Measurements from ENCODE around the gene ITPA. TPM values are rescaled to one million over a fixed set of nuclear protein-coding genes. Genes with fewer than 3 reads are reported as not detected.

Gene ITPA
- total RNA-seq, 2 donors from 2014 or later = 31.4 to 36.3 TPM

DNA sequence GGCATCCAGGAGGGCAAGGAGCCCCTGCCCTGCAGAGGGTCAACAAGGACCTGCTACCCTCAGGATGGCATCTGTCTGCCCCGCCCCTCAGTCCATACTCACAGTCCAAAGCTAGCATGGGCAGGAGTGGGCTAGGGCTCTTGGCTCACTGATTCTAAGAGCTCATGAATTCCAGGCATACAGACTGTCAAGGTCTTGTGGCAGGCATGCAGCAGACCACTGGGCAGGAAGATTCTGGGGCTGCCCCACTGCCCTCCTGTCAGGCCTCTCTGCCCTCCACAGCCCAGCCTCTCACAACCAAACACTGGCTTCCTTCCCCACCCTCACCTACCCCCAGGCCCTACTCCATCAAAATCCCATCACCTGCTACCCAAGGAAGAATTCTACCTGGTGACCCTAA lies 35.3 kb downstream of the ITPA start:
- Histone ChIP-seq H3K27me3 (no peaks in the 10 kb centered on the region), H3K36me3 (replicated peaks in 1 of 2; ENCODE audit: insufficient read depth in 1 of 2, low read depth in 2 of 2) (no peaks in the 10 kb centered on the region), H3K27ac (no peak overlapping the region), H3K9me3 (no peaks in the 10 kb centered on the region), H3K4me3 (no peak overlapping the region), H3K4me1 (peaks cover 17% of the 10 kb centered on the region)
- TF ChIP-seq POLR2A (IDR thresholded peaks at IDR 0.05) = no peak
- DNase-seq = no peak
- intact Hi-C loops (cut with DNase I) = no loop called here
- no peak for ATAC-seq
- 88% methylated on average over 1 of the region's 1 CpG; no CpG with 5 or more reads in 1 of the 2 donors for whole genome bisulfite sequencing, 2 donors

DNA sequence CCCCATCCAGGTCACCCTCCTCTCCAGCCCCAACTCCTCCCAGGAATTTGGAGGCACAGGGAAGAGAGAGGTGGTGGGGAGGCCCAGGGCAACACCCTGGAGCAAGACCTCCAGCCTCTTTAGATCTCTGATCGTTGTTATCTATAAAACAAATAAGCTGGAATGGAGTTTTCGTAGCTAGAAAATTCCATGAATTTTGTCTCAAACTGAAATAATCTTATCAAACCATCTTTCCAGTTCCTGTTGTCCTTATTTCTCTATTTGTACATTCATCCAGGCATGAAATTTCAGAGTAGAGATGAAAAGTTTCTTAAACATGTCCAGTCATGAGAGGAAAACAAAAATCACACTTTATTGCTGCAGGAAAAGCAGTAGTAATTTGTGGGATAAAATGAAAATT lies 35.9 kb downstream of the ITPA start:
- H3K9me3 ChIP-seq = no peaks in the 10 kb centered on the region
- 44 to 46% methylated on average over 2 of the region's 2 CpGs for WGBS, 2 donors
- no peak overlapping the region for H3K27ac ChIP-seq
- no peak overlapping the region for H3K4me3 ChIP-seq
- ATAC-seq (no peak), DNase-seq (no peak)
- no peaks in the 10 kb centered on the region for H3K27me3 ChIP-seq
- H3K4me1 ChIP-seq = peaks cover 12% of the 10 kb centered on the region
- intact Hi-C loops (cut with DNase I) = no loop called here
- H3K36me3 ChIP-seq (replicated peaks in 1 of 2; ENCODE audit: insufficient read depth in 1 of 2, low read depth in 2 of 2) = no peaks in the 10 kb centered on the region
- no peak for TF ChIP-seq POLR2A (IDR thresholded peaks at IDR 0.05)
- TF ChIP-seq, protein P1, sequence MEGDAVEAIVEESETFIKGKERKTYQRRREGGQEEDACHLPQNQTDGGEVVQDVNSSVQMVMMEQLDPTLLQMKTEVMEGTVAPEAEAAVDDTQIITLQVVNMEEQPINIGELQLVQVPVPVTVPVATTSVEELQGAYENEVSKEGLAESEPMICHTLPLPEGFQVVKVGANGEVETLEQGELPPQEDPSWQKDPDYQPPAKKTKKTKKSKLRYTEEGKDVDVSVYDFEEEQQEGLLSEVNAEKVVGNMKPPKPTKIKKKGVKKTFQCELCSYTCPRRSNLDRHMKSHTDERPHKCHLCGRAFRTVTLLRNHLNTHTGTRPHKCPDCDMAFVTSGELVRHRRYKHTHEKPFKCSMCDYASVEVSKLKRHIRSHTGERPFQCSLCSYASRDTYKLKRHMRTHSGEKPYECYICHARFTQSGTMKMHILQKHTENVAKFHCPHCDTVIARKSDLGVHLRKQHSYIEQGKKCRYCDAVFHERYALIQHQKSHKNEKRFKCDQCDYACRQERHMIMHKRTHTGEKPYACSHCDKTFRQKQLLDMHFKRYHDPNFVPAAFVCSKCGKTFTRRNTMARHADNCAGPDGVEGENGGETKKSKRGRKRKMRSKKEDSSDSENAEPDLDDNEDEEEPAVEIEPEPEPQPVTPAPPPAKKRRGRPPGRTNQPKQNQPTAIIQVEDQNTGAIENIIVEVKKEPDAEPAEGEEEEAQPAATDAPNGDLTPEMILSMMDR (IDR thresholded peaks at IDR 0.05) = no peak

DNA sequence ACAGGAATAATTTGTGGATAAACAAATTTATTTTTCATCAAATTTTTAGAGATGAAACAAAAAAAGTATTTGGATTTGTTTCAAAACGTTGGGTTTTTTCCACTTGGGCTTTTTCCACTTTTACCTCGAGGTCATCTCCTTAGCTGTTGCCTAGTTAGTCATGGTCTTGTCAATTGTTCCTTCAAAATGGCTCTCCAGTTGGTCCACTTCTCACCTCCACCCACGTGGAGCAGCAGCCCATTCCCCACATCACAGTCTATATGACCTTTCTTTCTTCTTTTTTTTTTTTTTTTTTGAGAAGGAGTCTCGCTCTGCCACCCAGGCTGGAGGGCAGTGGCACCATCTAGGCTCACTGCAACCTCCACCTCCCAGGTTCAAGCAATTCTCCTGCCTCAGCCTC lies 36.4 kb downstream of the ITPA start:
- Histone ChIP-seq H3K4me3 (no peak overlapping the region), H3K4me1 (peaks cover 8% of the 10 kb centered on the region), H3K27me3 (no peaks in the 10 kb centered on the region), H3K9me3 (no peaks in the 10 kb centered on the region), H3K27ac (no peak overlapping the region), H3K36me3 (replicated peaks in 1 of 2; ENCODE audit: insufficient read depth in 1 of 2, low read depth in 2 of 2) (no peaks in the 10 kb centered on the region)
- ATAC-seq (no peak), DNase-seq (no peak)
- no peak for TF ChIP-seq POLR2A (IDR thresholded peaks at IDR 0.05)
- TF ChIP-seq, protein P1 (IDR thresholded peaks at IDR 0.05) = no peak
- intact Hi-C loops (cut with DNase I) = no loop called here
- 60 to 62% methylated on average over 4 of the region's 4 CpGs for WGBS, 2 donors

DNA sequence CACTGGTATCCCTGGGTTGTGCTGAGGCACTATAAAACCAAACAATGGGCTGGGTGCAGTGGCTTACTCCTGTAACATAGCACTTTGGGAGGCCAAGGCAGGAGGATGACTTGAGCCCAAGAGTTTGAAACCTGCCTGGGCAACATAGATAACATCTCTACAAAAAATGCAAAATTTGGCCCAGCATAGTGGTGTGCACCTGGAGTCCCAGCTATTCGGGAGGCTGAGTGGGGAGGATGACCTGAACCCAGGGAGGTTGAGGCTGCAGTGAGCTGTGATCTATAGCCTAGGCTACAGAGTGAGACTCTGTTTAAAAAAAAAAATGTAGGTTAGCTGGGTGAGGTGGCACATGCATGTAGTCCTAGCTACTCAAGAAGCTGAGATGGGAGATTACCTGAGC lies 37.4 kb downstream of the ITPA start:
- Histone ChIP-seq H3K27ac (no peak overlapping the region), H3K4me3 (no peak overlapping the region), H3K4me1 (peaks cover 8% of the 10 kb centered on the region), H3K9me3 (no peaks in the 10 kb centered on the region), H3K36me3 (replicated peaks in 1 of 2; ENCODE audit: insufficient read depth in 1 of 2, low read depth in 2 of 2) (no peaks in the 10 kb centered on the region), H3K27me3 (no peaks in the 10 kb centered on the region)
- ATAC-seq (no peak), DNase-seq (no peak)
- intact Hi-C loops (cut with DNase I) = no loop called here
- 70 to 100% methylated on average over 1 of the region's 1 CpG for WGBS, 2 donors
- TF ChIP-seq, protein P1 (IDR thresholded peaks at IDR 0.05) = no peak
- TF ChIP-seq POLR2A (IDR thresholded peaks at IDR 0.05) = no peak

DNA sequence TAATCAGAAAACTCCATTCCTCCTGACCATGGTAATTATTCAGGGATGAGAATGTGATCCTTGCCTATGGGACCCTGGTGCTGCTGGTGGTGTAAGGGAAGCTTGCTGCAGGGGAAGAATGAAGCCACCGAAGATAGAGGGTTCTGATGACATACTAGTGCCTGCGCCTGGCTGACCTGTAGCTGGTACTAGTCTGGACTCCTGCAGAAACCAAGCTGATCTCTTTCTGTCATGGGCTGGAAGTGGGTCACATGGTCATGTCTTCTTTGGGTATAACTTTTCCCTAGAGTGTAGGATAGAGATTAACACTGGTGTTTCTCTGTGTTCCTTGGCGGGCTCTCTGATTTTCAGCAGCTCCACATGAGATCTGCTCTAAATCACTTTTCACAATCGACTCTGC lies 38.3 kb downstream of the ITPA start:
- 68 to 69% methylated on average over 4 of the region's 4 CpGs for WGBS, 2 donors

More for the DNA sequence above, 38.3 kb downstream of the ITPA start:
- intact Hi-C loops (cut with DNase I) = no loop called here
- no peak overlapping the region for H3K27ac ChIP-seq
- no peak for DNase-seq
- H3K9me3 ChIP-seq = no peaks in the 10 kb centered on the region
- H3K4me1 ChIP-seq = peaks cover 8% of the 10 kb centered on the region
- H3K27me3 ChIP-seq = no peaks in the 10 kb centered on the region
- no peak overlapping the region for H3K4me3 ChIP-seq
- no peak for ATAC-seq
- TF ChIP-seq, protein P1 (IDR thresholded peaks at IDR 0.05) = no peak
- no peak for TF ChIP-seq POLR2A (IDR thresholded peaks at IDR 0.05)
- peaks cover 0 to 3% of the 10 kb centered on the region in 2 donors for H3K36me3 ChIP-seq (replicated peaks in 1 of 2; ENCODE audit: insufficient read depth in 1 of 2, low read depth in 2 of 2)

Data from body of pancreas (tissue), 4 donors.